HG03439 (cell line): ENCODE data around the gene KMO.

ENCODE experiments used
- ATAC-seq: cut with Tn5 transposase; IDR thresholded peaks from one replicate; pipeline ENCODE4 v1.9.1; 2021; ENCODE audit warnings: mild to moderate bottlenecking, moderate library complexity; ENCODE audit not compliant: unreplicated experiment

Gene KMO

GRCh38 chr1:241645199-241645598, 113.0 kb downstream of the KMO start:
- ATAC-seq, result no peak
